Astrocyte of the cerebellum (primary cell): ENCODE results near the gene EIF2B4.

Experiments used
- DNase-seq: peaks from one replicate; pipeline ENCODE4 v3.0.0-alpha.2; 2011; ENCODE audit warnings: low read depth
- H3K4me3 ChIP-seq: 2 replicates; pipeline ENCODE4 v1.5.1; 2011; ENCODE audit warnings: mild to moderate bottlenecking, low read depth, low read length, moderate library complexity
- in situ Hi-C: cut with HindIII; loops from 2 replicates; pipeline ENCODE4 v1.10.0; 2017; ENCODE audit warnings: low sequenced_read_pairs
- TF ChIP-seq, protein P1 (sequence below): IDR thresholded peaks from 2 replicates; pipeline ENCODE4 v1.5.1; 2012; ENCODE audit warnings: low read length, low read depth, moderate library complexity, mild to moderate bottlenecking; ENCODE audit errors: missing control alignments

The EIF2B4 gene

DNA sequence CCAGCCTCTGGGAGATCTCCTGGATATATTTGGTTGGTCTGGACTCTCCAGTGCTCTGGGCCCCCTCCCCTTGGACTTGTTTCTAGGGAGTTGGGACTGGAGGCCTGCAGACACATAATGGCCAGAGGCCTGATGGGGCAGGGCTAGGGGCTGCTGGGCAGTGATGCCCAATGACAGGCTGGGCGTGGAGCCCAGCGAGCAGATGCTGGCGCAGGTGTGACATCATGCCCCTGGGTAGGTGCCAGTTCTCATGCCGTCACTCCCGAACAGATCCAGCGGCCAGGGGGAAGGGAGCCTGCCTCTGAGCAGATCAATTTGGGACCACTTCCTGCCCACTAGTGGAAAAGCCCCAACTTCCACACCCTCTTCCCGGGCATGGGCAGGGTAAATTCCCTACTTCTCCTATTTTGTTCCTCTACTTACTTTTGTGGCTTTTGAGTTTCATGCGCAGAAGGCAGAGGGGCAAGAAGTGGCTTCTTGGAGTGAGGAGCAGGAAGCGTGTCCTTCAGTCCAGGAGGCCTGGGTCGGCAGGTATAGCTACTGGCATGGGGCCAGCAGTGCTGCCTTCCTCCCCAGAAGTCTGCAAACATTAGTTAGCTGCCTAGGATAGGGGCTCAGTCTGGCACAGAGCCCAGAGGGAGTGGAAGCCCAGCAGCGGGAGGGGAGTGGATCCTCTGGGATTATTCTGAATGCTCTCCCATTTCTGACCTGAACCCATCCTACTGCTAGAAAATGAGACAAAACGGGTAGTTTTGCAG is 53.3 kb downstream of the EIF2B4 start:
- no peak for DNase-seq
- TF ChIP-seq, protein P1, sequence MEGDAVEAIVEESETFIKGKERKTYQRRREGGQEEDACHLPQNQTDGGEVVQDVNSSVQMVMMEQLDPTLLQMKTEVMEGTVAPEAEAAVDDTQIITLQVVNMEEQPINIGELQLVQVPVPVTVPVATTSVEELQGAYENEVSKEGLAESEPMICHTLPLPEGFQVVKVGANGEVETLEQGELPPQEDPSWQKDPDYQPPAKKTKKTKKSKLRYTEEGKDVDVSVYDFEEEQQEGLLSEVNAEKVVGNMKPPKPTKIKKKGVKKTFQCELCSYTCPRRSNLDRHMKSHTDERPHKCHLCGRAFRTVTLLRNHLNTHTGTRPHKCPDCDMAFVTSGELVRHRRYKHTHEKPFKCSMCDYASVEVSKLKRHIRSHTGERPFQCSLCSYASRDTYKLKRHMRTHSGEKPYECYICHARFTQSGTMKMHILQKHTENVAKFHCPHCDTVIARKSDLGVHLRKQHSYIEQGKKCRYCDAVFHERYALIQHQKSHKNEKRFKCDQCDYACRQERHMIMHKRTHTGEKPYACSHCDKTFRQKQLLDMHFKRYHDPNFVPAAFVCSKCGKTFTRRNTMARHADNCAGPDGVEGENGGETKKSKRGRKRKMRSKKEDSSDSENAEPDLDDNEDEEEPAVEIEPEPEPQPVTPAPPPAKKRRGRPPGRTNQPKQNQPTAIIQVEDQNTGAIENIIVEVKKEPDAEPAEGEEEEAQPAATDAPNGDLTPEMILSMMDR, result no peak
- in situ Hi-C loops, result no loop called here
- no peak overlapping the region for H3K4me3 ChIP-seq

DNA sequence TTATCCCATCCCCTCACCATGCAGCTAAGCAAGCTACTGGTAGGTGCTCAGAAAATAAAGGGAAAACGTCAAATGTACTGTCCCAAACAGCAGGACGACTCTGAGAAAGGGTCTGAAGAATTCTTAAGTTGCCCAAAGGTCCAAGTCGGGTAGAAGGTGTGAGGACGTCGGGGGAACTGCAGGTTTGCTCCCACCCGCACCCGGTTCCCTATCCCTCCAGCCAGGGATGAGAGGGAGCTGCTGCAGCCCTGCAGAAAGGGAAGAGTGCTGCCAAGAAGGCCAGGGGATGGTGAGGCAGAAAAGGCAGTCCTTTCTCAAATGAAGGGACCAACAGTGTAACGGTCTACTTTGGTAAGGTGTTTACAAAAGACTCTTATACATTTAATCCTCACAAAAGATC is 55.0 kb downstream of the EIF2B4 start:
- in situ Hi-C loops, result no loop called here
- TF ChIP-seq, protein P1, result no peak
- H3K4me3 ChIP-seq, result no peak overlapping the region
- no peak for DNase-seq

DNA sequence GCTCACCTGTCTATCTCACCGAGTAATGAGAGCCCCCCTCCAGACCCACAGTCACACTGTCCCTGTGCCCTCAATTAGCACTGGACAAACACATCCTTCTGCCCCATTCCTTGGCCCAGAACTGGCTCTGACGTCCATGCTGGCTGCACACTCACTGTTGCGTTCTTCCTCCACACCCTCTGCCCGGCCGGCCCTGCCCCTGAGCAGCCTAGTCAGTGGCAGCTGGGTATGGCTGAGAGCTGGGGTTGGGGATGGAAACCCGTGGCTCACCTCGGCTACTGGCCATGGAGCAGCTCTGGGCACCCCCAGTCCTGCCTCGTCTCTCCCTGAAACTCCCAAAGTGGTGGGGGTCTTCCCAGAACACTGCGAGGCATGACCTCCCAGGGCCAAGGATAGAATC is 55.4 kb downstream of the EIF2B4 start:
- DNase-seq, result no peak
- H3K4me3 ChIP-seq, result no peak overlapping the region
- in situ Hi-C loops, result no loop called here
- TF ChIP-seq, protein P1, result no peak
